Activated T-cell treated with anti-CD3 and anti-CD28 coated beads for 4 hours (primary cell): ENCODE data around the gene PHLDB3.

Source experiments
- DNase-seq: peaks from one replicate; pipeline ENCODE4 v3.0.0-alpha.2; 2020

The PHLDB3 gene

GRCh38 chr19:43496960-43497359 is 7.6 kb downstream of the PHLDB3 start:
- no peak for DNase-seq

GRCh38 chr19:43495082-43495481 is 9.5 kb downstream of the PHLDB3 start:
- DNase-seq, result no peak

- DNase-seq, result no peak
Observed at GRCh38 chr19:43490759-43491158, 13.8 kb downstream of the PHLDB3 start.

GRCh38 chr19:43489979-43490599 is 14.5 kb downstream of the PHLDB3 start:
- no peak for DNase-seq

GRCh38 chr19:43489310-43489709 is 15.2 kb downstream of the PHLDB3 start:
- DNase-seq, result no peak

GRCh38 chr19:43488179-43488578 is 16.4 kb downstream of the PHLDB3 start:
- no peak for DNase-seq

GRCh38 chr19:43486412-43486811 is 18.1 kb downstream of the PHLDB3 start:
- no peak for DNase-seq

GRCh38 chr19:43485951-43486350 is 18.6 kb downstream of the PHLDB3 start:
- DNase-seq, result no peak

- DNase-seq, result no peak
Observed at GRCh38 chr19:43483281-43483680, 21.3 kb downstream of the PHLDB3 start.

- no peak for DNase-seq
Observed at GRCh38 chr19:43482193-43482592, 22.4 kb downstream of the PHLDB3 start.

GRCh38 chr19:43481701-43482100 is 22.8 kb downstream of the PHLDB3 start:
- no peak for DNase-seq

- no peak for DNase-seq
Observed at GRCh38 chr19:43480574-43480973, 24.0 kb downstream of the PHLDB3 start.

- DNase-seq, result no peak
Observed at GRCh38 chr19:43479961-43480561, 24.5 kb downstream of the PHLDB3 start.

GRCh38 chr19:43479226-43479625 is 25.3 kb downstream of the PHLDB3 start:
- no peak for DNase-seq

GRCh38 chr19:43478323-43478722 is 26.2 kb downstream of the PHLDB3 start:
- DNase-seq, result no peak

GRCh38 chr19:43476606-43477005 is 27.9 kb downstream of the PHLDB3 start:
- DNase-seq, result no peak

- DNase-seq, result peak; percentile 97
Observed at GRCh38 chr19:43474986-43475705, 29.4 kb downstream of the PHLDB3 start.

GRCh38 chr19:43474487-43474886 is 30.1 kb downstream of the PHLDB3 start:
- no peak for DNase-seq

GRCh38 chr19:43471091-43471490 is 33.5 kb downstream of the PHLDB3 start:
- no peak for DNase-seq

- peak; percentile 38 for DNase-seq
Observed at GRCh38 chr19:43470288-43470687, 34.3 kb downstream of the PHLDB3 start.

GRCh38 chr19:43469160-43469480 is 35.4 kb downstream of the PHLDB3 start:
- no peak for DNase-seq

GRCh38 chr19:43468354-43469159 is 36.0 kb downstream of the PHLDB3 start:
- no peak for DNase-seq

GRCh38 chr19:43467730-43468129 is 36.8 kb downstream of the PHLDB3 start:
- DNase-seq, result no peak

GRCh38 chr19:43467276-43467675 is 37.3 kb downstream of the PHLDB3 start:
- DNase-seq, result no peak
